Sigmoid colon (tissue), 7 donors: ENCODE results near the gene USP54. TPM values are rescaled to one million over a fixed set of nuclear protein-coding genes. Genes with fewer than 3 reads are reported as not detected.
"Not testable (repeated sequence)": the region's sequence is repeated elsewhere in the genome, so short reads cannot be mapped to it uniquely, and the experiment has no call there.

Source experiments
- DNase-seq: peaks from one replicate; pipeline ENCODE4 v3.0.0-alpha.2; 2019
- H3K27ac ChIP-seq, 4 donors: fragments of 200-600 bp; sonication (generic); one replicate each; pipeline ENCODE4 v1.5.1; 2016 to 2019; ENCODE audit warnings: mild to moderate bottlenecking in 1 of 4
- H3K27me3 ChIP-seq, 3 donors: fragments of 200-600 bp; sonication (generic); one replicate each; pipeline ENCODE4 v1.5.1; 2019; ENCODE audit warnings: mild to moderate bottlenecking in 1 of 3
- H3K36me3 ChIP-seq, 4 donors: fragments of 200-600 bp; sonication (generic); one replicate each; pipeline ENCODE4 v1.5.1; 2016 to 2019
- H3K4me1 ChIP-seq, 4 donors: fragments of 200-600 bp; sonication (generic); one replicate each; pipeline ENCODE4 v1.5.1; 2017 to 2019
- H3K4me3 ChIP-seq, 4 donors: fragments of 200-600 bp; sonication (generic); one replicate each; pipeline ENCODE4 v1.5.1; 2017 to 2019; ENCODE audit warnings: mild to moderate bottlenecking in 2 of 4, moderate library complexity in 1 of 4
- H3K9me3 ChIP-seq, 4 donors: fragments of 200-600 bp in 3 of 4; sonication (generic) in 3 of 4; one replicate each; pipeline versions ENCODE4 v1.5.1 to v1.6.1; 2013 to 2019
- EP300 ChIP-seq, 4 donors: sonication (generic); formaldehyde crosslinking; IDR thresholded peaks; one replicate each; pipeline ENCODE4 v1.6.1; 2017; ENCODE audit warnings: antibody characterized with exemption in 4 of 4
- POLR2A ChIP-seq, 2 donors: fragments of 450-650 bp; IDR thresholded peaks; one replicate each; pipeline ENCODE4 v1.6.1; 2016; ENCODE audit warnings: antibody characterized with exemption in 2 of 2, mild to moderate bottlenecking in 2 of 2, moderate library complexity in 2 of 2
- POLR2AphosphoS5 ChIP-seq, 4 donors: sonication (generic); formaldehyde crosslinking; IDR thresholded peaks; one replicate each; pipeline ENCODE4 v1.6.1; 2017; ENCODE audit warnings: antibody characterized with exemption in 4 of 4
- WGBS, 2 donors: extraction: QIAGEN DNeasy Blood & Tissue Kit; methylation state at CpG; one replicate each; pipeline ENCODE4 v1.1.7; 2013; 5-methylcytosine and 5-hydroxymethylcytosine counted together
- intact Hi-C: fragments of 100-400 bp; cut with DNase I; formaldehyde crosslinking; loops from one replicate; pipeline ENCODE4 v1.15.1; 2023
- polyA plus RNA-seq, 3 donors: library from polyadenylated mRNA; stranded (reverse); fragments of 200-250 nt; gene quantifications; one replicate each; pipeline ENCODE4 v1.2.3, GENCODE V29; 2013
- total RNA-seq, 4 donors: library from RNA; depleted of rRNA; stranded (reverse); fragments of >200 nt; gene quantifications; one replicate each; pipeline ENCODE4 v1.1.0, GENCODE V29; 2016
- TF ChIP-seq, protein P1 (sequence below), 4 experiments: fragments of 450-650 bp in 3 of 4; fragments of 200-600 bp in 1 of 4; IDR thresholded peaks; one replicate each; pipeline ENCODE4 v1.5.1; 2016 to 2019; ENCODE audit warnings: antibody characterized with exemption in 4 of 4, mild to moderate bottlenecking in 3 of 4, moderate library complexity in 2 of 4
- donor health status: healthy with polysubstance abuse.
- donor health status: Bipolar disorder and iron deficiency.
- donor health status: healthy.

The USP54 gene
- total and polyA plus RNA-seq, 7 donors: 14.4 to 71.2 (median 30.8) TPM

- Histone ChIP-seq H3K27me3 (no peaks in the 10 kb centered on the region), H3K27ac (peak overlapping the region in 3 of 4 donors; percentile 10 to 35 (median 21)), H3K9me3 (no peaks in the 10 kb centered on the region), H3K4me3 (no peak overlapping the region), H3K4me1 (peaks cover 0 to 37% (median 27%) of the 10 kb centered on the region in 4 donors), H3K36me3 (no peaks in the 10 kb centered on the region)
- TF ChIP-seq, protein P1, sequence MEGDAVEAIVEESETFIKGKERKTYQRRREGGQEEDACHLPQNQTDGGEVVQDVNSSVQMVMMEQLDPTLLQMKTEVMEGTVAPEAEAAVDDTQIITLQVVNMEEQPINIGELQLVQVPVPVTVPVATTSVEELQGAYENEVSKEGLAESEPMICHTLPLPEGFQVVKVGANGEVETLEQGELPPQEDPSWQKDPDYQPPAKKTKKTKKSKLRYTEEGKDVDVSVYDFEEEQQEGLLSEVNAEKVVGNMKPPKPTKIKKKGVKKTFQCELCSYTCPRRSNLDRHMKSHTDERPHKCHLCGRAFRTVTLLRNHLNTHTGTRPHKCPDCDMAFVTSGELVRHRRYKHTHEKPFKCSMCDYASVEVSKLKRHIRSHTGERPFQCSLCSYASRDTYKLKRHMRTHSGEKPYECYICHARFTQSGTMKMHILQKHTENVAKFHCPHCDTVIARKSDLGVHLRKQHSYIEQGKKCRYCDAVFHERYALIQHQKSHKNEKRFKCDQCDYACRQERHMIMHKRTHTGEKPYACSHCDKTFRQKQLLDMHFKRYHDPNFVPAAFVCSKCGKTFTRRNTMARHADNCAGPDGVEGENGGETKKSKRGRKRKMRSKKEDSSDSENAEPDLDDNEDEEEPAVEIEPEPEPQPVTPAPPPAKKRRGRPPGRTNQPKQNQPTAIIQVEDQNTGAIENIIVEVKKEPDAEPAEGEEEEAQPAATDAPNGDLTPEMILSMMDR (IDR thresholded peaks at IDR 0.05): no peak
- TF ChIP-seq POLR2AphosphoS5 (IDR thresholded peaks at IDR 0.05) (no peak), POLR2A (IDR thresholded peaks at IDR 0.05) (no peak), EP300 (IDR thresholded peaks at IDR 0.05) (no peak)
- DNase-seq: no peak
- intact Hi-C loops: no loop called here
- 80 to 88% methylated on average over 2 of the region's 2 CpGs for WGBS, 2 donors
Measured at GRCh38 chr10:73581918-73582317, 9.2 kb downstream of the USP54 start.

GRCh38 chr10:73578927-73579326 is 12.2 kb downstream of the USP54 start:
- H3K4me3 ChIP-seq, DNase-seq, H3K9me3 ChIP-seq, intact Hi-C loops, H3K27me3 ChIP-seq, H3K36me3 ChIP-seq: not testable (repeated sequence)
- H3K4me1 ChIP-seq: peaks cover 0 to 41% (median 30%) of the 10 kb centered on the region in 4 donors
- 93 to 94% methylated on average over 6 of the region's 6 CpGs for WGBS, 2 donors
- peak overlapping the region; percentile 80 to 90 (median 86) for H3K27ac ChIP-seq

- Histone ChIP-seq H3K36me3 (no peaks in the 10 kb centered on the region), H3K4me1 (peaks cover 0 to 49% (median 40%) of the 10 kb centered on the region in 4 donors), H3K4me3 (no peak overlapping the region), H3K27ac (peak overlapping the region; percentile 80 to 90 (median 86)), H3K9me3 (no peaks in the 10 kb centered on the region), H3K27me3 (no peaks in the 10 kb centered on the region)
- DNase-seq: peak; percentile 95
- WGBS, 2 donors: 23 to 74% methylated on average over 1 of the region's 1 CpG
- intact Hi-C loops: no loop called here
- TF ChIP-seq POLR2A (IDR thresholded peaks at IDR 0.05): no peak
- TF ChIP-seq, protein P1 (IDR thresholded peaks at IDR 0.05): no peak
- TF ChIP-seq POLR2AphosphoS5 (IDR thresholded peaks at IDR 0.05): peak; percentile 76 to 91 (median 82)
- peak in 3 of 4 donors; percentile 43 to 94 (median 85) for TF ChIP-seq EP300 (IDR thresholded peaks at IDR 0.05)
Measured at GRCh38 chr10:73577788-73578187, 13.4 kb downstream of the USP54 start.

GRCh38 chr10:73576890-73577591 is 14.1 kb downstream of the USP54 start:
- WGBS, 2 donors: 33 to 69% methylated on average over 3 of the region's 3 CpGs
- no peaks in the 10 kb centered on the region for H3K36me3 ChIP-seq
- no peak for DNase-seq
- no peaks in the 10 kb centered on the region for H3K27me3 ChIP-seq
- peak; percentile 82 to 96 (median 93) for TF ChIP-seq EP300 (IDR thresholded peaks at IDR 0.05)
- TF ChIP-seq POLR2AphosphoS5 (IDR thresholded peaks at IDR 0.05): peak; percentile 86 to 94 (median 90)
- TF ChIP-seq, protein P1 (IDR thresholded peaks at IDR 0.05): no peak
- TF ChIP-seq POLR2A (IDR thresholded peaks at IDR 0.05): no peak
- peaks cover 0 to 52% (median 41%) of the 10 kb centered on the region in 4 donors for H3K4me1 ChIP-seq
- peak overlapping the region in 1 of 4 donors; percentile 54 for H3K4me3 ChIP-seq
- intact Hi-C loops: no loop called here
- peak overlapping the region; percentile 80 to 90 (median 86) for H3K27ac ChIP-seq
- H3K9me3 ChIP-seq: no peaks in the 10 kb centered on the region

DNA sequence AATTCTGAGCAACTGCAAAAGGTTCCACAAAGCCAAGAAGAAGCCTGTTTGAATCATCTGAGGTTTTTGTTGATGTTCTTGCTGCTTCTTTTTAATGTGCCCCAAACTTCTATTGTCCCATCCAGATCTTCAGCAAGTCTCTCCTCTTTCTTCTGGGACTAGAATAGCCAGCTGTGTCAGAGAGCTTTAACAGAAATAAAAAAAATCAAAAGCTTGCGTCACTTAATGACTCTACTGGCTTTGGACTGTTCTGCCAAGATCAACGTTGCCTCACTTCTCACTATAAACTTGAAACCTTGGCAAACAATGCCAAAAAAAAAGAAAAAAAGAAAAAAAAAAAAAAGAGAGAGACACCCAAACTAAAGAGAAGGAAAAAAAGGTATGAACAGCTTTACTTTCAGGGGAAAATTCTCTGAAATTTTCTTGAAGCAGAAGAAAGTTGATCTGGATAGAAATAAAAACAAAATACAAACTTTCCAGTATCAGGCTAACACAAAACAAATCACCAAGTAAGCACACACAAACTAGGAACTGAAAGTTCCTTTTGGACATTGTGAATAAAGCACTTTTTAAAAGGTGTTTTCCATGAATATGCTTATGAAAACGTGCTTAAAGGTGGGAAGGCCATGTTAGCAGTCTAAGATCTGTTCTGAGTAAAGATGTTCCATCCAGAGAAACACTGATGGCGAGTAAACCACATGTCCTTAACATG is 14.8 kb downstream of the USP54 start:
- Histone ChIP-seq H3K9me3 (no peaks in the 10 kb centered on the region), H3K36me3 (no peaks in the 10 kb centered on the region), H3K27me3 (no peaks in the 10 kb centered on the region), H3K4me3 (peak overlapping the region; percentile 33 to 54 (median 39)), H3K4me1 (peaks cover 0 to 59% (median 40%) of the 10 kb centered on the region in 4 donors), H3K27ac (peak overlapping the region; percentile 80 to 90 (median 86))
- peak; percentile 75 to 96 (median 84) for TF ChIP-seq EP300 (IDR thresholded peaks at IDR 0.05)
- TF ChIP-seq, protein P1 (IDR thresholded peaks at IDR 0.05): no peak
- peak; percentile 92 to 97 (median 96) for TF ChIP-seq POLR2AphosphoS5 (IDR thresholded peaks at IDR 0.05)
- peak; percentile 87 to 93 for TF ChIP-seq POLR2A (IDR thresholded peaks at IDR 0.05)
- peak; percentile 79 for DNase-seq
- 27 to 51% methylated on average over 4 of the region's 4 CpGs for WGBS, 2 donors
- intact Hi-C loops: no loop called here

GRCh38 chr10:73567025-73567424 is 24.1 kb downstream of the USP54 start:
- H3K4me3 ChIP-seq, H3K27ac ChIP-seq, H3K27me3 ChIP-seq, intact Hi-C loops, H3K9me3 ChIP-seq, DNase-seq: not testable (repeated sequence)
- WGBS, 2 donors: 82 to 87% methylated on average over 7 of the region's 7 CpGs
- H3K36me3 ChIP-seq: peaks cover 4 to 51% (median 8%) of the 10 kb centered on the region in 4 donors
- peaks cover 0 to 25% (median 0%) of the 10 kb centered on the region in 4 donors for H3K4me1 ChIP-seq
